Bronchial epithelial cell (primary cell): ENCODE results near the gene ZNF101. TPM values are rescaled to one million over a fixed set of nuclear protein-coding genes. Genes with fewer than 3 reads are reported as not detected.
A peak's percentile ranks its signal among the peaks of the same experiment; 100 is the strongest.

Experiments
- DNase-seq: peaks from one replicate; pipeline ENCODE4 v3.0.0-alpha.2; 2010; ENCODE audit warnings: low read depth
- FAIRE-seq: peaks from 2 replicates; lab custom pipeline; 2011; peaks lifted over from hg19 to GRCh38; lab: Jason Lieb, UNC
- H3K27me3 ChIP-seq: 2 replicates; pipeline ENCODE4 v1.5.1; 2011; ENCODE audit warnings: low read length; ENCODE audit not compliant: control insufficient read depth, insufficient read depth
- H3K36me3 ChIP-seq: 2 replicates; pipeline ENCODE4 v1.5.1; 2011; ENCODE audit warnings: low read length; ENCODE audit not compliant: control insufficient read depth, insufficient read depth
- H3K4me3 ChIP-seq: 2 replicates; pipeline ENCODE4 v1.5.1; 2011; ENCODE audit warnings: mild to moderate bottlenecking, low read depth, low read length, control low read depth
- CTCF ChIP-seq: IDR thresholded peaks from 2 replicates; pipeline ENCODE4 v1.5.1; 2011; ENCODE audit warnings: mild to moderate bottlenecking, moderate library complexity, low read length, control low read depth, inconsistent platforms; ENCODE audit not compliant: insufficient read depth, severe bottlenecking
- total RNA-seq: library from RNA; depleted of rRNA; stranded (reverse); fragments of >200 nt; gene quantifications from 2 replicates; pipeline ENCODE4 v1.2.1, GENCODE V29; 2014

The ZNF101 gene
- total RNA-seq, 1 donor from 2014 or later = 8.7 TPM

GRCh38 chr19:19631346-19631745 lies 37.3 kb upstream of the ZNF101 start:
- H3K36me3 ChIP-seq = peaks cover 15% of the 10 kb centered on the region
- H3K27me3 ChIP-seq = no peaks in the 10 kb centered on the region
- H3K4me3 ChIP-seq = no peak overlapping the region
- FAIRE-seq (no peak), DNase-seq (no peak)
- no peak for TF ChIP-seq CTCF

GRCh38 chr19:19632661-19633060 lies 36.0 kb upstream of the ZNF101 start:
- FAIRE-seq = no peak
- no peak for TF ChIP-seq CTCF

GRCh38 chr19:19633711-19634515 lies 34.7 kb upstream of the ZNF101 start:
- peak; percentile 36 for FAIRE-seq
- no peak for TF ChIP-seq CTCF

More at GRCh38 chr19:19632661-19633060, 36.0 kb upstream of the ZNF101 start:
- no peak for DNase-seq
- Histone ChIP-seq H3K36me3 (peaks cover 19% of the 10 kb centered on the region), H3K27me3 (no peaks in the 10 kb centered on the region), H3K4me3 (no peak overlapping the region)

GRCh38 chr19:19634516-19635312 lies 33.9 kb upstream of the ZNF101 start:
- no peak for DNase-seq
- Histone ChIP-seq H3K4me3 (no peak overlapping the region), H3K27me3 (no peaks in the 10 kb centered on the region), H3K36me3 (peaks cover 18% of the 10 kb centered on the region)
- FAIRE-seq = peak; percentile 68
- no peak for TF ChIP-seq CTCF

More at GRCh38 chr19:19633711-19634515, 34.7 kb upstream of the ZNF101 start:
- H3K4me3 ChIP-seq = no peak overlapping the region
- DNase-seq = no peak
- H3K36me3 ChIP-seq = peaks cover 21% of the 10 kb centered on the region
- no peaks in the 10 kb centered on the region for H3K27me3 ChIP-seq

- Histone ChIP-seq H3K27me3 (no peaks in the 10 kb centered on the region), H3K4me3 (no peak overlapping the region), H3K36me3 (peaks cover 18% of the 10 kb centered on the region)
- FAIRE-seq = no peak
- TF ChIP-seq CTCF = no peak
- DNase-seq = no peak
Measured at GRCh38 chr19:19635313-19635702, 33.3 kb upstream of the ZNF101 start.
